ENCODE data around the gene CD55.

Gene CD55

DNA sequence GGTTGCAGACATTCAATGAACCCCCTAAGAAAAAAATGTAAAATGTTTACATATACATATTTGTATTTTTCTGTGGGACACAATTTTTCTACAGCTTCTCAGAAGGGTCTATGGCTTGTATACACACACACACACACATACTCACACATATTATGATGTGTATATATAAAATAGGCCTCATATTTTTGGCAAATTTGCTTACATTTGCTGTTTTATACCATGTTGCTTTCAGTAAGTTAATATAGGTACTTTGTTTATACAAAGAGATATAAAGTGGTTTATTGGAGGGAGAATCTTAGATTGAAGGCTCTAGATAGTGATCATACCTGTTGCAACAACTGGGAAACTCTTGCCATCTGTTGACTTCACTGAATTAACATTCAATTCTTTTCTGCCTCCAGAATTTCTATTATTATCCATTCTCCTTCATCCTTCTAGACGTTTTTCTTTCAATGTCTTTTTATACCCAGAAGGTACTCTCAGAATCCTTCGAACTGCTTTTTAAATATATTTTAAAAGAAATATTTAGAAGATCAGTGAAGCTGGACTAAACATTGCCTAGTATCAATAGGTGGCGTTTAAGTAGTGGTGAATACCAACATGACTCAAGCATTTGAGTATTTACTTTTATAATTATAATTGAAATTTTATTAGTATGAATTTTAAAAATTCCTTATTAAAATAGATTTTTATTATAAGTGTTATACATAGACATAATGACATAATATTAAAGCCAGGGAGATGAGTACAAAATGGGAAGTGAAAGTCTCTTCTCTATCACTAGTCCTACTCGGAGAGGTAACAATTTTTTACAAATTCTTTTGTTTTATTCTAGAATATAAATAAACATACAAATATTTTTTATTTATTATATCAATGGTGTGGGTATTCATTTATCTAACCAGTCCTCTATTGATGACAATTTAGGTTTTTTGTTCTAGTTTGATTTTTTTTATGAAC is 10.2 kb downstream of the CD55 start:
- no peaks in the 10 kb centered on the region for H3K4me1 ChIP-seq (ENCODE audit: control insufficient read depth, insufficient read depth, low read length)
- no peak overlapping the region for H3K27ac ChIP-seq (ENCODE audit: low read depth, low read length)
- peaks cover 40% of the 10 kb centered on the region for H3K36me3 ChIP-seq (ENCODE audit: control insufficient read depth, insufficient read depth, low read length)
- H3K9me3 ChIP-seq (ENCODE audit: control insufficient read depth, insufficient read depth, low read depth, low read length), result no peaks in the 10 kb centered on the region
- no peak overlapping the region for H3K4me3 ChIP-seq (ENCODE audit: low read depth, low read length)
- H3K27me3 ChIP-seq (ENCODE audit: control insufficient read depth, insufficient read depth, low read length), result no peaks in the 10 kb centered on the region
- no peak overlapping the region for H3K9ac ChIP-seq (ENCODE audit: low read length)

DNA sequence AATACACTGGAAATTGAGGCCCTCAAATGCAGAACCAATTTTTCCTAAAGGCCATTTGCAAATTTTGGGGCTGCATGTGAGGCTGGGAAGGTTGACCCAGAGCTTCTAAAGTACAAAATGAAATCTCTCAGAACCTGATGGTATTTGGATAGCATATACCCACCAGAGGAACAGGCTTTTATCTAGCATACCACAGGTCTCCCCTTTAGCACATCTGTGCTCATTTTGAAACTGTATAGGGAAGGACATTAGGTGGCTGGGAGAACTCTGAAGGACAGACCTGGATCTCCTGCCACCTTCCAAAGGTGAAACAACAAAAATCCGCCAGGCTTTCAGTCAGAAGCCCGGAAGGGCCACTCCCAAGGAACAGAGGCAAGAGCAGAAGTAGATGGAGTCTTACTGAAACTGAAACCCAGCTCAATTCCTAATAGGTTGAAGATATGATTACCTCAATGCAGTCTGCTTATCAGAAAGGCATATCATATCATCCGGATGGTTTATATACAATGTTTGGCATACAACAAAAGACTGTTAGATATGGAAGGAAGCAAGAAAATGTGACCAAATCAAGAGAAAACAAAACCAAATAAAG is 11.6 kb downstream of the CD55 start:
- no peak overlapping the region for H3K4me3 ChIP-seq (ENCODE audit: low read depth, low read length)

DNA sequence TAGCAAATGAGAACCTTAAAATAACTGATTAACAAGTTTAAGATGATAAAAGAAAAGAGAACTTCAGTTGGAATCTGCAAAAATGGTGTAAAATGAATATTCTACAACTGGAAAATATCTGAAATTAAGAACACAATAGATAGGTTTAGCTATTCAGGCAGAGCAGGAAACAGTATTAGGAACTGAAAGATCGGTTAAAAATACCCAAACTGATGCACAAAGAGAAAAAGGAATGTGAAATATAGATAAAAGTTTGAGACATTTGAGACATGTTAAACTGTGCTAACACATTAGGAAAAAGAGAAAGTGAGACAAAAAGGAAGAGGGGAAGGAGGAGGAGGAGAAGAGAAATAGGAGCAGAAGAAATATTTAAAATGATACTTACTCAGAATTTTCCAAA is 12.1 kb downstream of the CD55 start:
- Histone ChIP-seq H3K9ac (ENCODE audit: low read length) (no peak overlapping the region), H3K27me3 (ENCODE audit: control insufficient read depth, insufficient read depth, low read length) (no peaks in the 10 kb centered on the region), H3K36me3 (ENCODE audit: control insufficient read depth, insufficient read depth, low read length) (peaks cover 28% of the 10 kb centered on the region), H3K4me1 (ENCODE audit: control insufficient read depth, insufficient read depth, low read length) (no peaks in the 10 kb centered on the region), H3K27ac (ENCODE audit: low read depth, low read length) (no peak overlapping the region), H3K9me3 (ENCODE audit: control insufficient read depth, insufficient read depth, low read depth, low read length) (no peaks in the 10 kb centered on the region), H3K4me3 (ENCODE audit: low read depth, low read length) (no peak overlapping the region)

More for the DNA sequence above, 11.6 kb downstream of the CD55 start:
- Histone ChIP-seq H3K36me3 (ENCODE audit: control insufficient read depth, insufficient read depth, low read length) (peaks cover 33% of the 10 kb centered on the region), H3K4me1 (ENCODE audit: control insufficient read depth, insufficient read depth, low read length) (no peaks in the 10 kb centered on the region), H3K27ac (ENCODE audit: low read depth, low read length) (no peak overlapping the region), H3K27me3 (ENCODE audit: control insufficient read depth, insufficient read depth, low read length) (no peaks in the 10 kb centered on the region), H3K9me3 (ENCODE audit: control insufficient read depth, insufficient read depth, low read depth, low read length) (no peaks in the 10 kb centered on the region), H3K9ac (ENCODE audit: low read length) (no peak overlapping the region)

DNA sequence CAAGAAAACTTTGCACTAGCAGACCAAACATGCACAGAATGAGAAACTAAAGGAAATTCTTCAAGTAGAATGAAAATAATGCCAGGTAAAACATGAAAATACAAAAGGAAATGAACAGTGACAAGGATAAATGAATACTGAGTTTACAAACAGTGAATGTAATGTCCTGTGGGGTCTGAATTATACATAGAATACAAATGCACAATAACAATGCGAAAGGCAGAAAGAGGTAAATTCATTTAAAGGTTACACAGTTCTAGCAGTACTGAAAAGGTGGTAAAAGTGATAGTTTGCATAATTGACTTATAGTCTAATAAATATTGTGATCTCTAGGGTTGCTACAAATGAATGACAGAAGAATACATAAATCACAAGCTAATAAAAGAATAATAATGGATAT is 12.9 kb downstream of the CD55 start:
- Histone ChIP-seq H3K4me1 (ENCODE audit: control insufficient read depth, insufficient read depth, low read length) (no peaks in the 10 kb centered on the region), H3K9ac (ENCODE audit: low read length) (no peak overlapping the region), H3K36me3 (ENCODE audit: control insufficient read depth, insufficient read depth, low read length) (peaks cover 22% of the 10 kb centered on the region), H3K9me3 (ENCODE audit: control insufficient read depth, insufficient read depth, low read depth, low read length) (no peaks in the 10 kb centered on the region), H3K27ac (ENCODE audit: low read depth, low read length) (no peak overlapping the region), H3K4me3 (ENCODE audit: low read depth, low read length) (no peak overlapping the region), H3K27me3 (ENCODE audit: control insufficient read depth, insufficient read depth, low read length) (no peaks in the 10 kb centered on the region)

DNA sequence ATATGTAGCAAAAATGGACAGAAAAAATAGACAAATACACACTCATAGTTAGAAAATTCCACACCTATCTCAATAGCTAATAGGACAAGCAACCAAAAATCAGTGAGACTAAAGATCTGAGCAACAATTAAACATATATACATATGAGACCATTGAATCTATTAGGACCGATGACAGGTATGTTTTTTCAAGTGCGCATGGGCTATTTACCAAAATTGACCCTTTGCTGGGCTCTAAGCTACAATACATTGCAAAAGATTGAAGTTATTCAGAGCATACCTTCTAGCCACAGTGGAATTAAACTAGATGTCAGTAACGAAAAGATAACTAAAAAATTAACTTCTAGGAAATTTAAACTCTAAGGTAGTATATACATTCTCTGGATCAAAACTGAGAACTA is 13.7 kb downstream of the CD55 start:
- Histone ChIP-seq H3K9me3 (ENCODE audit: control insufficient read depth, insufficient read depth, low read depth, low read length) (no peaks in the 10 kb centered on the region), H3K4me1 (ENCODE audit: control insufficient read depth, insufficient read depth, low read length) (no peaks in the 10 kb centered on the region), H3K9ac (ENCODE audit: low read length) (no peak overlapping the region), H3K27ac (ENCODE audit: low read depth, low read length) (no peak overlapping the region), H3K36me3 (ENCODE audit: control insufficient read depth, insufficient read depth, low read length) (peaks cover 29% of the 10 kb centered on the region), H3K27me3 (ENCODE audit: control insufficient read depth, insufficient read depth, low read length) (no peaks in the 10 kb centered on the region), H3K4me3 (ENCODE audit: low read depth, low read length) (no peak overlapping the region)

DNA sequence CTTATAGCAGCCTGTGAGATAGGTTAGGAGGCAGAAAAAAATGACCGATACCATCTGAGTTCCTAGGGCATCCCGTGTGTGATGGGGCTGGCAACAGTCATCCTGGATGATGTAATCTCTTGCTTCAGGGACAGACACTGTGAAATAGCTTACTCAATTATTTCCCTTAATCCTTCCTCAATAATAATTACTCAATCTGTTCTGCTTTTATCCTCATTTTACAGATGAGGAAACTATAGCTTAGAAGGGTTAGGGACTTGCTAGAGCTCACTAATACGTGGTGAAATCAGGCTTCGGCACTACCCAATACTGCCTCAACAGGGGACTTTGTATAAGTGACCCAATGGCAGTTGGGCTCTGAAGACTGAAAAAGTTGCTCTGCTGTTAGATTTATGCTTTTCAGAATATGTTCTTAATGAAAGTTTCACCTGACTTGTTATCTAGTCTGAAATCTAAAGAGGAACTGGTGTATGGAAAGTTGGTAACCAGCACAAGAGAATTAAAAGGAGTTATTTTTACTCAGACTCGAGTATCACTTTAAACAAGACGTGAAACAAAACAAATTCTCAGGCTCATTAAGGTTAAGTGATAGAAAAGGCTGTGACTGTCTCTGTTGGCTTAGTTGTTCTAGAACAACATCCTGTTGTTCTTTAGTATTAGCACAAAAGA is 14.4 kb downstream of the CD55 start:
- Histone ChIP-seq H3K27me3 (ENCODE audit: control insufficient read depth, insufficient read depth, low read length) (no peaks in the 10 kb centered on the region), H3K36me3 (ENCODE audit: control insufficient read depth, insufficient read depth, low read length) (peaks cover 29% of the 10 kb centered on the region), H3K4me1 (ENCODE audit: control insufficient read depth, insufficient read depth, low read length) (no peaks in the 10 kb centered on the region), H3K27ac (ENCODE audit: low read depth, low read length) (no peak overlapping the region), H3K4me3 (ENCODE audit: low read depth, low read length) (no peak overlapping the region), H3K9ac (ENCODE audit: low read length) (no peak overlapping the region), H3K9me3 (ENCODE audit: control insufficient read depth, insufficient read depth, low read depth, low read length) (no peaks in the 10 kb centered on the region)

DNA sequence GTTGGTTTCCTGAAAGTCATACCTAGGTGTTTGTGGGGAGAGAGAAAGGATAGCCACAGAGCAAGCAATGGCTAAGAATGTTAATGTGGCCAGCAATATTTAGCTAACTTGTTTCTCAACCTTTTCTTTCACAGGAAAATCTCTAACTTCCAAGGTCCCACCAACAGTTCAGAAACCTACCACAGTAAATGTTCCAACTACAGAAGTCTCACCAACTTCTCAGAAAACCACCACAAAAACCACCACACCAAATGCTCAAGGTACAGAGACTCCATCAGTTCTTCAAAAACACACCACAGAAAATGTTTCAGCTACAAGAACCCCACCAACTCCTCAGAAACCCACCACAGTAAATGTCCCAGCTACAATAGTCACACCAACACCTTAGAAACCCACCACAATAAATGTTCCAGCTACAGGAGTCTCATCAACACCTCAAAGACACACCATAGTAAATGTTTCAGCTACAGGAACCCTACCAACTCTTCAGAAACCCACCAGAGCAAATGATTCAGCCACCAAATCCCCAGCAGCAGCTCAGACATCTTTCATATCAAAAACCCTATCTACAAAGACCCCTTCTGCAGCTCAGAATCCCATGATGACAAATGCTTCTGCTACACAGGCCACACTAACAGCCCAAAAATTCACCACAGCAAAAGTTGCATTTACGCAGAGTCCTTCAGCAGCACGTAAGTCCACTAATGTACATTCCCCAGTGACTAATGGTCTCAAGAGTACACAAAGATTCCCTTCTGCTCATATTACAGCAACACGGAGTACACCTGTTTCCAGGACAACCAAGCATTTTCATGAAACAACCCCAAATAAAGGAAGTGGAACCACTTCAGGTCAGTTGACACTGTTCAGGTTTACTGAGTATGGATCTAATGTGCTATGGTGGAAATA is 15.3 kb downstream of the CD55 start:
- no peak overlapping the region for H3K4me3 ChIP-seq (ENCODE audit: low read depth, low read length)
- H3K9ac ChIP-seq (ENCODE audit: low read length), result no peak overlapping the region
- no peak overlapping the region for H3K27ac ChIP-seq (ENCODE audit: low read depth, low read length)
- peaks cover 26% of the 10 kb centered on the region for H3K36me3 ChIP-seq (ENCODE audit: control insufficient read depth, insufficient read depth, low read length)
- H3K9me3 ChIP-seq (ENCODE audit: control insufficient read depth, insufficient read depth, low read depth, low read length), result no peaks in the 10 kb centered on the region
- no peaks in the 10 kb centered on the region for H3K4me1 ChIP-seq (ENCODE audit: control insufficient read depth, insufficient read depth, low read length)
- H3K27me3 ChIP-seq (ENCODE audit: control insufficient read depth, insufficient read depth, low read length), result no peaks in the 10 kb centered on the region

DNA sequence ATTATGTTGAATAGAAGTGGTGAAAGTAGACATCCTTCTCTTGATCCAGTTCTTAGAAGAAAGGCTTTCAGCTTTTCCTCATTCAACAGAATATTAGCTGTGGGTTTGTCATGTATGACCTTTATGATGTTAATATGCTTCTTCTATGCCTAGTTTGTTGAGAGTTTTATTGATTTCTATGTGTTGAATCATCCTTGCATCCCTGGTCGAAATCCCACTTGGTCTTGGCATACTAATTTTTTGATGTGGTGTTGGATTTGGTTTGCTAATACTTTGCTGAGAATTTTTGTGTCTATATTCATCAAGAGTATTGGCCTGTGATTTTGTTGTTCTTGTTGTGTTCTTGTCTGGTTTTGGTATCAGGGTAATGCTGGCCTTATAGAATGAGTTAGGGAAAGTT is 20.9 kb downstream of the CD55 start:
- Histone ChIP-seq H3K36me3 (ENCODE audit: control insufficient read depth, insufficient read depth, low read length) (peaks cover 13% of the 10 kb centered on the region), H3K27me3 (ENCODE audit: control insufficient read depth, insufficient read depth, low read length) (no peaks in the 10 kb centered on the region)

DNA sequence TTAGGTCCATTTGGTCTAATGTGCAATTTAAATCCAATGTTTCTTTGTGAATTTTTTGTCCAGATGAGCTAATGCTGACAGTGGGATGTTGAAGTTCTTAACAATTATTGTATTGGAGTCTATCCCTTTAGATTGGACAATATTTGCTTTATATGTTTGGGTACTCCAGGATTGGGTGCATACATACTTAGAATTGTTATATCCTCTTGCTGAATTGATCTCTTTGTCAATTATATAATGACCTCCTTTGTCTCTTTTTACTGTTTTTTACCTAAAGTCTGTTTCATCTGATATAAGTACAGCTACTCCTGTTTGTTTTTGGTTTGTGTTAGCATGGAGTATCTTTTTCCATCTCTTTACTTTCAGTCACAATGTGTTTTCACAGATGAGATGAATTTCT is 22.2 kb downstream of the CD55 start:
- Histone ChIP-seq H3K4me3 (ENCODE audit: low read depth, low read length) (no peak overlapping the region), H3K36me3 (ENCODE audit: control insufficient read depth, insufficient read depth, low read length) (peaks cover 21% of the 10 kb centered on the region), H3K27ac (ENCODE audit: low read depth, low read length) (no peak overlapping the region), H3K4me1 (ENCODE audit: control insufficient read depth, insufficient read depth, low read length) (peaks cover 6% of the 10 kb centered on the region; the same call in 1 of the 2 replicates), H3K9ac (ENCODE audit: low read length) (no peak overlapping the region), H3K9me3 (ENCODE audit: control insufficient read depth, insufficient read depth, low read depth, low read length) (no peaks in the 10 kb centered on the region), H3K27me3 (ENCODE audit: control insufficient read depth, insufficient read depth, low read length) (no peaks in the 10 kb centered on the region)

More for the DNA sequence above, 20.9 kb downstream of the CD55 start:
- no peak overlapping the region for H3K4me3 ChIP-seq (ENCODE audit: low read depth, low read length)
- peaks cover 6% of the 10 kb centered on the region; the same call in 1 of the 2 replicates for H3K4me1 ChIP-seq (ENCODE audit: control insufficient read depth, insufficient read depth, low read length)
- no peak overlapping the region for H3K27ac ChIP-seq (ENCODE audit: low read depth, low read length)
- H3K9ac ChIP-seq (ENCODE audit: low read length), result no peak overlapping the region
- no peaks in the 10 kb centered on the region for H3K9me3 ChIP-seq (ENCODE audit: control insufficient read depth, insufficient read depth, low read depth, low read length)

DNA sequence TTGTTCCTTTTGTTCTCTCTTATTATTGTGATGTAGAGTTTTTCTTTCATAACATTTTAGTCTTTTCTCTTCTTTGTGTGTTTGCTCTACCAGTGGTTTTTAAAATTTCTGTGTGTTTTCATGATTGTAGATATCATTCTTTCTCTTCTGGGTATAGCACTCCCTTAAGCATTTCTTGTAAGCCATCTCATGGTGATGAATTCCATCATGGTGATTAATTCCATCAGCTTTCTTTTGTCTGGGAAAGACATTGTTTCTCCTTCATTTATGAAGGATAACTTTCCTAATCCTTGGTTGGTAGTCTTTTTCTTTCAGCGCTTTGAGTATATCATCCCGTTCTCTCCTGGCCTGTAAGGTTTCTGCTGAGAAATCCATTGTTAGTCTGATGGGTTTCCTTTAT is 22.7 kb downstream of the CD55 start:
- Histone ChIP-seq H3K4me1 (ENCODE audit: control insufficient read depth, insufficient read depth, low read length) (peaks cover 6% of the 10 kb centered on the region; the same call in 1 of the 2 replicates), H3K36me3 (ENCODE audit: control insufficient read depth, insufficient read depth, low read length) (peaks cover 21% of the 10 kb centered on the region), H3K9ac (ENCODE audit: low read length) (no peak overlapping the region)

More for the DNA sequence above, 22.7 kb downstream of the CD55 start:
- H3K27me3 ChIP-seq (ENCODE audit: control insufficient read depth, insufficient read depth, low read length), result no peaks in the 10 kb centered on the region
- H3K27ac ChIP-seq (ENCODE audit: low read depth, low read length), result no peak overlapping the region
- no peaks in the 10 kb centered on the region for H3K9me3 ChIP-seq (ENCODE audit: control insufficient read depth, insufficient read depth, low read depth, low read length)
- H3K4me3 ChIP-seq (ENCODE audit: low read depth, low read length), result no peak overlapping the region

Measured in HUES6 (cell line).